Measurements from ENCODE around the gene CNTNAP2. TPM values are rescaled to one million over a fixed set of nuclear protein-coding genes. Genes with fewer than 3 reads are reported as not detected.

The CNTNAP2 gene
- total RNA-seq, 2 experiments from 2014 or later, result 0.28 TPM; not detected in 1

- intact Hi-C loops (cut with micrococcal nuclease; ENCODE audit: unreplicated experiment), result no loop called here
- Histone ChIP-seq H3K4me1 (ENCODE audit: insufficient read depth, low read length, poor library complexity, severe bottlenecking) (no peaks in the 10 kb centered on the region), H4K20me1 (ENCODE audit: insufficient read depth, low read length) (no peaks in the 10 kb centered on the region), H3K9me3 (ENCODE audit: low read length) (no peaks in the 10 kb centered on the region), H3K36me3 (ENCODE audit: insufficient read depth, low read length) (no peaks in the 10 kb centered on the region), H3K4me2 (ENCODE audit: low read length) (no peak overlapping the region), H2AFZ (ENCODE audit: low read length) (no peak overlapping the region), H3K9me2 (ENCODE audit: insufficient read depth, low read length) (no peaks in the 10 kb centered on the region), H3K79me2 (ENCODE audit: insufficient read depth, low read depth, low read length) (no peaks in the 10 kb centered on the region), H3K4me3 (ENCODE audit: low read depth, low read length, poor library complexity, severe bottlenecking) (no peak overlapping the region), H3K27ac (ENCODE audit: low read depth, low read length, poor library complexity, severe bottlenecking) (no peak overlapping the region)
- CTCF ChIA-PET (ENCODE audit: unreplicated experiment), result no interaction called here
- BruUV-seq (replicated peaks), result no TSS peak
- POLR2A ChIA-PET, result no interaction called here
- DNase-seq (ENCODE audit: low spot score), result no peak
- TF ChIP-seq EZH2phosphoT487 (IDR thresholded peaks at IDR 0.05; ENCODE audit: borderline replicate concordance, low read depth, low read length), result no peak
- TF ChIP-seq CTCF (conservative IDR thresholded peaks at IDR 0.05; ENCODE audit: low read length), result no peak
Measured at GRCh38 chr7:148434887-148435286, 2318.3 kb downstream of the CNTNAP2 start.

- TF ChIP-seq CTCF (conservative IDR thresholded peaks at IDR 0.05; ENCODE audit: low read length) (no peak), EZH2phosphoT487 (IDR thresholded peaks at IDR 0.05; ENCODE audit: borderline replicate concordance, low read depth, low read length) (no peak)
- no TSS peak for BruUV-seq (replicated peaks)
- H3K36me3 ChIP-seq (ENCODE audit: insufficient read depth, low read length), result no peaks in the 10 kb centered on the region
- CTCF ChIA-PET (ENCODE audit: unreplicated experiment), result no interaction called here
- intact Hi-C loops (cut with micrococcal nuclease; ENCODE audit: unreplicated experiment), result no loop called here
- no peak for DNase-seq (ENCODE audit: low spot score)
- H4K20me1 ChIP-seq (ENCODE audit: insufficient read depth, low read length), result no peaks in the 10 kb centered on the region
- H3K4me2 ChIP-seq (ENCODE audit: low read length), result no peak overlapping the region
- POLR2A ChIA-PET, result no interaction called here
- H2AFZ ChIP-seq (ENCODE audit: low read length), result no peak overlapping the region
- no peaks in the 10 kb centered on the region for H3K9me2 ChIP-seq (ENCODE audit: insufficient read depth, low read length)
- H3K4me1 ChIP-seq (ENCODE audit: insufficient read depth, low read length, poor library complexity, severe bottlenecking), result no peaks in the 10 kb centered on the region
- H3K27ac ChIP-seq (ENCODE audit: low read depth, low read length, poor library complexity, severe bottlenecking), result no peak overlapping the region
- H3K9me3 ChIP-seq (ENCODE audit: low read length), result no peaks in the 10 kb centered on the region
- no peak overlapping the region for H3K4me3 ChIP-seq (ENCODE audit: low read depth, low read length, poor library complexity, severe bottlenecking)
- no peaks in the 10 kb centered on the region for H3K79me2 ChIP-seq (ENCODE audit: insufficient read depth, low read depth, low read length)
Measured at GRCh38 chr7:148435715-148436114, 2319.1 kb downstream of the CNTNAP2 start.

GRCh38 chr7:148436135-148436534 is 2319.5 kb downstream of the CNTNAP2 start:
- Histone ChIP-seq H3K27ac (ENCODE audit: low read depth, low read length, poor library complexity, severe bottlenecking) (no peak overlapping the region), H3K4me3 (ENCODE audit: low read depth, low read length, poor library complexity, severe bottlenecking) (no peak overlapping the region), H3K9me3 (ENCODE audit: low read length) (no peaks in the 10 kb centered on the region), H4K20me1 (ENCODE audit: insufficient read depth, low read length) (no peaks in the 10 kb centered on the region), H3K4me2 (ENCODE audit: low read length) (no peak overlapping the region), H3K4me1 (ENCODE audit: insufficient read depth, low read length, poor library complexity, severe bottlenecking) (no peaks in the 10 kb centered on the region), H3K36me3 (ENCODE audit: insufficient read depth, low read length) (no peaks in the 10 kb centered on the region), H3K9me2 (ENCODE audit: insufficient read depth, low read length) (no peaks in the 10 kb centered on the region), H2AFZ (ENCODE audit: low read length) (no peak overlapping the region), H3K79me2 (ENCODE audit: insufficient read depth, low read depth, low read length) (no peaks in the 10 kb centered on the region)
- ChIA-PET POLR2A (no interaction called here), CTCF (ENCODE audit: unreplicated experiment) (no interaction called here)
- DNase-seq (ENCODE audit: low spot score), result peak; percentile 2
- intact Hi-C loops (cut with micrococcal nuclease; ENCODE audit: unreplicated experiment), result no loop called here
- BruUV-seq (replicated peaks), result no TSS peak
- TF ChIP-seq EZH2phosphoT487 (IDR thresholded peaks at IDR 0.05; ENCODE audit: borderline replicate concordance, low read depth, low read length) (no peak), CTCF (conservative IDR thresholded peaks at IDR 0.05; ENCODE audit: low read length) (no peak)
